ENCODE results near the gene GFM2.
A peak's percentile ranks its signal among the peaks of the same experiment; 100 is the strongest.

The GFM2 gene

GRCh38 chr5:74722271-74722670 lies 44.6 kb downstream of the GFM2 start:
- in situ Hi-C loops (cut with HindIII; ENCODE audit: low sequenced_read_pairs): no loop called here
- DNase-seq (ENCODE audit: low read depth, low spot score): no peak
- TF ChIP-seq, protein P1, sequence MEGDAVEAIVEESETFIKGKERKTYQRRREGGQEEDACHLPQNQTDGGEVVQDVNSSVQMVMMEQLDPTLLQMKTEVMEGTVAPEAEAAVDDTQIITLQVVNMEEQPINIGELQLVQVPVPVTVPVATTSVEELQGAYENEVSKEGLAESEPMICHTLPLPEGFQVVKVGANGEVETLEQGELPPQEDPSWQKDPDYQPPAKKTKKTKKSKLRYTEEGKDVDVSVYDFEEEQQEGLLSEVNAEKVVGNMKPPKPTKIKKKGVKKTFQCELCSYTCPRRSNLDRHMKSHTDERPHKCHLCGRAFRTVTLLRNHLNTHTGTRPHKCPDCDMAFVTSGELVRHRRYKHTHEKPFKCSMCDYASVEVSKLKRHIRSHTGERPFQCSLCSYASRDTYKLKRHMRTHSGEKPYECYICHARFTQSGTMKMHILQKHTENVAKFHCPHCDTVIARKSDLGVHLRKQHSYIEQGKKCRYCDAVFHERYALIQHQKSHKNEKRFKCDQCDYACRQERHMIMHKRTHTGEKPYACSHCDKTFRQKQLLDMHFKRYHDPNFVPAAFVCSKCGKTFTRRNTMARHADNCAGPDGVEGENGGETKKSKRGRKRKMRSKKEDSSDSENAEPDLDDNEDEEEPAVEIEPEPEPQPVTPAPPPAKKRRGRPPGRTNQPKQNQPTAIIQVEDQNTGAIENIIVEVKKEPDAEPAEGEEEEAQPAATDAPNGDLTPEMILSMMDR (IDR thresholded peaks at IDR 0.05; ENCODE audit: low read depth, low read length): no peak
- no peak overlapping the region for H3K4me3 ChIP-seq (ENCODE audit: low read depth, low read length)

- no peak for DNase-seq (ENCODE audit: low read depth, low spot score)
- in situ Hi-C loops (cut with HindIII; ENCODE audit: low sequenced_read_pairs): no loop called here
- TF ChIP-seq, protein P1 (IDR thresholded peaks at IDR 0.05; ENCODE audit: low read depth, low read length): no peak
Measured at GRCh38 chr5:74717596-74717995, 49.3 kb downstream of the GFM2 start.

DNA sequence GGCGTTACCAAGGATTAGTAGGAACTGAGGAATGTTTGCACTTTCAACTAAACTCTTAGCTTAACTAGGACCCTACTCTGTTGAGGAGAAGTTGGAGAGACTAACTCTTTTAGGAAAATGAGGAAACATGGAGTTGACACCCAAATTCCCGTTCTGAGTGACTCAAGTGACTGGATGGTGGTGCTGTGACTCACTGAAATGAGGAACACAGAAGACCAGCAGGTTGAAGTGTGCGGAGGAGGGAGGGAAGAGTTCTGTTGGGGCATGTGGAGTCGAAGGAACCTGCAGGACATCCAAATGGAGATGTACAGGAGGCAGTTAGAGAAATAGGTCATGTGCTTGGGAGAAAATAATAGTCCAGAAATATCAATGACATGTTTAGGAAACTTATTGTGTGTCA lies 73.7 kb downstream of the GFM2 start:
- in situ Hi-C loops (cut with HindIII; ENCODE audit: low sequenced_read_pairs): no loop called here

More at GRCh38 chr5:74717596-74717995, 49.3 kb downstream of the GFM2 start:
- H3K4me3 ChIP-seq (ENCODE audit: low read depth, low read length): no peak overlapping the region

DNA sequence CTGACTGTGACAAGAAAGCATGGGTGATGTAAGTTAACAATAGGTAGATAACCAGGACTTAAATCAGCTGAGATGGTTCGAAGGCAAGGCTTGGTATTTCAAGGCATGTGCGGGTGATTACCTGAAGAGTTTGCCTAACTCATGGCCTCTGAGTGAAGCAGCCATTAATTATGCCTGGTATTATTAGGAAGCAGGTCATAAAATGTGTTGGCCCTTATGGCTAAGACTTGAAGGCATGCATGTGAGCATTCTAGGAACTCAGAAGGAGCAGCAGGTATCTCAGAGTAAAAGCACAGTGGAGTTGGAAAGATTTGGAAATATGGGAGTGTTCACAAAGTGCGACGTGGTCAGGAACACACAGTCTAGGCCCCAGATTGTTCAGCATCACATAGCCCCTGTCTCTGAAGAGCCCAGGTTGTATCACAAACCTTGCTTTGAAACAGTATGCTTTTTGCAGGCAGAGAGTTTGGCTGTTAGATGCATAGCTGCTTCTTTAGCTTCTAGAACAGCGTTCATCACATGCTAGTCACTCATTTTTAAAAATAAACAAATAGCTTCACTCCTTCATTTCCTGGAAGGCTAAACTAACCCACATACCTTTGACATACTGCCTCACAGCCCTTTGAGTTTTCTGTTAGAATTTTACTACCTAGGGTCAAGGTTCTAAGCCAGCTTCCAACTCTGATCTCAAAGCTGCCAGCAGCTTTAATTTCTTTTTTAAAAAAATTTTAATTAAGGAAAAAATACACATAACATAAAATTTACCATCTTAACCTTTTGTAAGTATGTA lies 79.8 kb downstream of the GFM2 start:
- in situ Hi-C loops (cut with HindIII; ENCODE audit: low sequenced_read_pairs): no loop called here
- TF ChIP-seq, protein P1 (IDR thresholded peaks at IDR 0.05; ENCODE audit: low read depth, low read length): no peak
- no peak for DNase-seq (ENCODE audit: low read depth, low spot score)
- no peak overlapping the region for H3K4me3 ChIP-seq (ENCODE audit: low read depth, low read length)

More for the DNA sequence above, 73.7 kb downstream of the GFM2 start:
- no peak overlapping the region for H3K4me3 ChIP-seq (ENCODE audit: low read depth, low read length)
- DNase-seq (ENCODE audit: low read depth, low spot score): no peak
- TF ChIP-seq, protein P1 (IDR thresholded peaks at IDR 0.05; ENCODE audit: low read depth, low read length): no peak

- H3K4me3 ChIP-seq (ENCODE audit: low read depth, low read length): peak overlapping the region; percentile 83
- in situ Hi-C loops (cut with HindIII; ENCODE audit: low sequenced_read_pairs): no loop called here
- DNase-seq (ENCODE audit: low read depth, low spot score): no peak
- TF ChIP-seq, protein P1 (IDR thresholded peaks at IDR 0.05; ENCODE audit: low read depth, low read length): no peak
Measured at GRCh38 chr5:74685979-74686631, 80.8 kb downstream of the GFM2 start.

DNA sequence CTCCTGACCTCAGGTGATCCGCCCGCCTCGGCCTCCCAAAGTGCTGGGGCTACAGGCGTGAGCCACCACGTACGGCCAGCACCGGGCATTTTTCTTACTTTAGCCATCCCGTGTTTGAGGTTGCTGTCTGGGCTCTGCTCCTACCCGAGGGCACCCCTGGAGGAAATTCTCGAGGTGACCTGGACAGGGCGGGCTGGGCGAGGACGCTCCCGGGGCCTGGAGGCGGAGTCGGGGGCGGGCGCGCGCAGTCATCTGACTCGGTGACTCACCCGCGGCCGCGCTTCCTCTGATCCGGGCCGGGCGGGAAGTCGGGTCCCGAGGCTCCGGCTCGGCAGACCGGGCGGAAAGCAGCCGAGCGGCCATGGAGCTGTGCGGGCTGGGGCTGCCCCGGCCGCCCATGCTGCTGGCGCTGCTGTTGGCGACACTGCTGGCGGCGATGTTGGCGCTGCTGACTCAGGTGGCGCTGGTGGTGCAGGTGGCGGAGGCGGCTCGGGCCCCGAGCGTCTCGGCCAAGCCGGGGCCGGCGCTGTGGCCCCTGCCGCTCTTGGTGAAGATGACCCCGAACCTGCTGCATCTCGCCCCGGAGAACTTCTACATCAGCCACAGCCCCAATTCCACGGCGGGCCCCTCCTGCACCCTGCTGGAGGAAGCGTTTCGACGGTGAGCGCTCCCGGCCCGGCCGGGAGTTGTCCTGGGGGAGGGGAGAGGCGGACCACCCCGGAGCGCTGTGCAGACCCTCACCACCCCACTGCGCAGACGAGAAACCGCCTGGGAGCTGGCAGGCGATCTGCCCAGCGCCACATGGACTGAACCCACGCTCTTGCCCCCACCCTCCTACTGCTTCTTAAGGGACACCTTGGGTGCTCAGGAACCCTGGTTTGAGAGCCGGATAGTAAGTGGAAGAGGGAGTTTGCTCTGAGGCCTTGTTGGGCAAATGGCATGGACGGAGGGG lies 81.7 kb downstream of the GFM2 start, which contains the start of gene HEXB:
TSS of gene HEXB (plus strand) at position 334 of the 952 bp plus-strand sequence. CDS start at position 362, 28 bp downstream.
- peak; percentile 83 for DNase-seq (ENCODE audit: low read depth, low spot score)
- H3K4me3 ChIP-seq (ENCODE audit: low read depth, low read length): peak within 1 kb of the TSS; percentile 83
- in situ Hi-C loops (cut with HindIII; ENCODE audit: low sequenced_read_pairs): no loop called here
- TF ChIP-seq, protein P1 (IDR thresholded peaks at IDR 0.05; ENCODE audit: low read depth, low read length): no peak

Measured in astrocyte of the spinal cord (primary cell).